Endothelial cell of umbilical vein (primary cell): ENCODE measurements around the gene HIC1. TPM values are rescaled to one million over a fixed set of nuclear protein-coding genes. Genes with fewer than 3 reads are reported as not detected.

Experiments
- BruUV-seq: library from RNA; stranded (reverse); fragments of 400-500 nt; replicated peaks from 2 replicates; lab custom pipeline; 2021; lab: Mats Ljungman, UMichigan
- CTCF ChIA-PET: fragments of 300-600, 350-600 bp; sonication (Branson Sonifier 250); formaldehyde crosslinking; loops from one replicate; lab custom pipeline; 2021; ENCODE audit warnings: antibody characterized with exemption, inconsistent platforms; lab: Charles Lee
- POLR2A ChIA-PET: fragments of 300-600, 350-600 bp; sonication (Branson Sonifier 250); formaldehyde crosslinking; loops from one replicate; lab custom pipeline; 2021; ENCODE audit warnings: antibody characterized with exemption, inconsistent platforms; lab: Charles Lee
- DNase-seq: peaks from one replicate; pipeline ENCODE4 v3.0.0-alpha.2; 2011; ENCODE audit warnings: low read depth, low spot score
- FAIRE-seq: peaks from 2 replicates; lab custom pipeline; 2011; peaks lifted over from hg19 to GRCh38; lab: Jason Lieb, UNC
- H2AFZ ChIP-seq: 2 replicates; pipeline ENCODE4 v1.6.0; 2012; ENCODE audit warnings: low read depth, low read length, control low read depth, inconsistent platforms
- H3K27ac ChIP-seq: 2 replicates; pipeline ENCODE4 v1.5.1; 2011; ENCODE audit warnings: low read depth, mild to moderate bottlenecking, control low read depth, low read length, moderate library complexity; ENCODE audit not compliant: insufficient read depth
- H3K27me3 ChIP-seq, 2 experiments: 2 replicates each; pipeline versions ENCODE4 v1.6.0 to v1.6.1; 2011; ENCODE audit warnings: low read length in 2 of 2, mixed read lengths in 1 of 2; ENCODE audit not compliant: control insufficient read depth in 2 of 2, insufficient read depth in 2 of 2
- H3K36me3 ChIP-seq, 2 experiments: 2 replicates in 1 of 2; 3 replicates in 1 of 2; pipeline ENCODE4 v1.5.1; 2011; ENCODE audit warnings: low read length in 2 of 2, mild to moderate bottlenecking in 1 of 2, moderate library complexity in 1 of 2; ENCODE audit not compliant: control insufficient read depth in 2 of 2, insufficient read depth in 2 of 2; ENCODE audit errors: extremely low read depth in 1 of 2
- H3K4me1 ChIP-seq: 3 replicates; pipeline ENCODE4 v1.5.1; 2011; ENCODE audit warnings: mild to moderate bottlenecking, low read length; ENCODE audit not compliant: control insufficient read depth, insufficient read depth; ENCODE audit errors: extremely low read depth
- H3K4me2 ChIP-seq: 2 replicates; pipeline ENCODE4 v1.6.1; 2011; ENCODE audit warnings: low read length, control low read depth, mixed read lengths; ENCODE audit not compliant: insufficient read depth
- H3K4me3 ChIP-seq, 3 experiments: fragments of 200-600 bp in 1 of 3; sonication (generic), shearing (Covaris generic) in 1 of 3; replicated peaks in 1 of 3; 2 replicates each; pipeline ENCODE4 v1.5.1; 2011 to 2016; ENCODE audit warnings: control low read depth in 3 of 3, low read length in 3 of 3, mild to moderate bottlenecking in 2 of 3, inconsistent platforms in 1 of 3, low read depth in 1 of 3, moderate library complexity in 1 of 3; ENCODE audit not compliant: insufficient read depth in 1 of 3
- H3K79me2 ChIP-seq: 2 replicates; pipeline ENCODE4 v1.6.0; 2012; ENCODE audit warnings: low read length, inconsistent platforms; ENCODE audit not compliant: control insufficient read depth, insufficient read depth
- H3K9ac ChIP-seq: replicated peaks from 2 replicates; pipeline ENCODE3; 2011; ENCODE audit warnings: low read length, control low read depth; ENCODE audit not compliant: insufficient read depth; ENCODE audit errors: extremely low read depth
- H3K9me1 ChIP-seq: replicated peaks from 3 replicates; pipeline ENCODE4 v1.6.0; 2011; ENCODE audit warnings: mild to moderate bottlenecking, low read length; ENCODE audit not compliant: control insufficient read depth, insufficient read depth; ENCODE audit errors: extremely low read depth
- H3K9me3 ChIP-seq: replicated peaks from 2 replicates; pipeline ENCODE4 v1.5.1; 2012; ENCODE audit warnings: low read length, inconsistent platforms; ENCODE audit not compliant: control insufficient read depth, insufficient read depth
- H4K20me1 ChIP-seq: replicated peaks from 2 replicates; pipeline ENCODE3; 2011; ENCODE audit warnings: mild to moderate bottlenecking, low read length; ENCODE audit not compliant: control insufficient read depth, insufficient read depth; ENCODE audit errors: extremely low read depth
- EZH2 ChIP-seq: IDR thresholded peaks from 2 replicates; pipeline ENCODE4 v1.6.1; 2012; ENCODE audit warnings: borderline replicate concordance, low read depth, mild to moderate bottlenecking, moderate library complexity, low read length, inconsistent platforms; ENCODE audit not compliant: severe bottlenecking
- FOS ChIP-seq: IDR thresholded peaks from 2 replicates; pipeline ENCODE4 v1.6.1; 2011; ENCODE audit warnings: mild to moderate bottlenecking, low read length, moderate library complexity, borderline replicate concordance; ENCODE audit not compliant: insufficient read depth
- GATA2 ChIP-seq: IDR thresholded peaks from 2 replicates; pipeline ENCODE4 v1.7.0; 2011; ENCODE audit warnings: low read depth, mild to moderate bottlenecking, moderate library complexity, mixed read lengths, low read length; ENCODE audit not compliant: insufficient read length, insufficient read depth
- JUN ChIP-seq: IDR thresholded peaks from 2 replicates; pipeline ENCODE4 v1.6.1; 2011; ENCODE audit warnings: borderline replicate concordance, low read depth; ENCODE audit not compliant: insufficient read length, insufficient read depth
- MYC ChIP-seq: IDR thresholded peaks from one replicate; pipeline ENCODE4 v1.6.1; 2011; ENCODE audit warnings: mild to moderate bottlenecking, low read depth, low read length
- POLR2A ChIP-seq: IDR thresholded peaks from 2 replicates; pipeline ENCODE4 v1.6.1; 2012; ENCODE audit warnings: low read depth, mild to moderate bottlenecking, control low read depth, low read length
- dilution Hi-C: fragments of 300-500 bp; cut with MboI; formaldehyde crosslinking; loops from one replicate; pipeline ENCODE4 v1.15.0; 2019; ENCODE audit warnings: low sequenced_read_pairs; ENCODE audit not compliant: extremely low pct_ligation_motif_present
- intact Hi-C: fragments of 100-400 bp; cut with micrococcal nuclease; formaldehyde crosslinking; loops from one replicate; pipeline ENCODE4 v1.10.0; 2022
- polyA plus RNA-seq, 4 experiments: library from polyadenylated mRNA; depleted of rRNA in 3 of 4; stranded (reverse) in 3 of 4; unstranded in 1 of 4; fragments of >200 nt; gene quantifications; 2 replicates each; pipeline versions ENCODE4 v1.2.1 to v1.2.3, GENCODE V29; 2011 to 2012; ENCODE audit warnings: missing spikeins in 1 of 4
- total RNA-seq: library from RNA; stranded (reverse); gene quantifications from 2 replicates; pipeline ENCODE4 v1.2.3, GENCODE V29; 2021
- TF ChIP-seq, protein P1 (sequence below), 2 donors: IDR thresholded peaks; 1 replicate in 1 of 2; 2 replicates in 1 of 2; pipeline ENCODE4 v1.5.1; 2011; ENCODE audit warnings: low read length in 2 of 2, mild to moderate bottlenecking in 2 of 2, moderate library complexity in 2 of 2, control low read depth in 1 of 2, inconsistent platforms in 1 of 2, low read depth in 1 of 2; ENCODE audit not compliant: insufficient read depth in 1 of 2; ENCODE audit errors: extremely low read depth in 1 of 2
- TF ChIP-seq, protein P2 (sequence below): IDR thresholded peaks from 2 replicates; pipeline ENCODE4 v1.6.1; 2011; ENCODE audit not compliant: insufficient read depth, insufficient read length

HIC1 gene
- total and polyA plus RNA-seq, 2 donors (not counting 3 experiments of a cell fraction or from before 2014, with no cell fraction given) = 18.2 to 35.5 TPM

DNA sequence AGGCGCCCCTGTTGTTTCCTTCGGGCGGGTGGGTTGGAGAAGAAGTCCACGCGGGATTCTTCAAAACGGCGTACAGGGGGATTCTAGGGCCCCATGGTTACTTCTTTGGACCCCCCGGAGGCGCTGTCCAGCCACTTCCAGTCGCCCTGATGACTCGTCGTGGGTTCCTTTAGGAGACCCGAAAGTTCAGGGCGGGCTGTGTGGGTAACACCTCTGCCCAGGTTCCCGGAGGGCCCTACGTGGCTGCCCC is 716 bp upstream of the HIC1 start:
- Histone ChIP-seq H3K27ac (no peak overlapping the region), H3K9me1 (no peaks in the 10 kb centered on the region), H4K20me1 (no peaks in the 10 kb centered on the region), H2AFZ (peak overlapping the region; percentile 27), H3K9me3 (no peaks in the 10 kb centered on the region), H3K4me2 (peak overlapping the region; percentile 76), H3K4me3 (peak overlapping the region; percentile 33 to 55 (median 50)), H3K79me2 (peaks cover 24% of the 10 kb centered on the region), H3K27me3 (peaks cover 2 to 11% of the 10 kb centered on the region in 2 experiments), H3K4me1 (peaks cover 23% of the 10 kb centered on the region), H3K9ac (no peak overlapping the region), H3K36me3 (peaks cover 0 to 3% of the 10 kb centered on the region in 2 experiments)
- ChIA-PET CTCF (interaction anchor here (0.6 to 17.2 kb wide), 45 partner anchors 8 to 362 kb away, joined by 3 to 455 read pairs (median 7); partner anchors contain the start of gene TSR1), POLR2A (interaction anchor here (1.5 kb wide), 1 partner anchor 191 kb away, joined by 4 read pairs; no protein-coding TSS in a partner anchor)
- TF ChIP-seq GATA2 = no peak
- TF ChIP-seq JUN = no peak
- no peak for TF ChIP-seq EZH2
- TF ChIP-seq, protein P1, sequence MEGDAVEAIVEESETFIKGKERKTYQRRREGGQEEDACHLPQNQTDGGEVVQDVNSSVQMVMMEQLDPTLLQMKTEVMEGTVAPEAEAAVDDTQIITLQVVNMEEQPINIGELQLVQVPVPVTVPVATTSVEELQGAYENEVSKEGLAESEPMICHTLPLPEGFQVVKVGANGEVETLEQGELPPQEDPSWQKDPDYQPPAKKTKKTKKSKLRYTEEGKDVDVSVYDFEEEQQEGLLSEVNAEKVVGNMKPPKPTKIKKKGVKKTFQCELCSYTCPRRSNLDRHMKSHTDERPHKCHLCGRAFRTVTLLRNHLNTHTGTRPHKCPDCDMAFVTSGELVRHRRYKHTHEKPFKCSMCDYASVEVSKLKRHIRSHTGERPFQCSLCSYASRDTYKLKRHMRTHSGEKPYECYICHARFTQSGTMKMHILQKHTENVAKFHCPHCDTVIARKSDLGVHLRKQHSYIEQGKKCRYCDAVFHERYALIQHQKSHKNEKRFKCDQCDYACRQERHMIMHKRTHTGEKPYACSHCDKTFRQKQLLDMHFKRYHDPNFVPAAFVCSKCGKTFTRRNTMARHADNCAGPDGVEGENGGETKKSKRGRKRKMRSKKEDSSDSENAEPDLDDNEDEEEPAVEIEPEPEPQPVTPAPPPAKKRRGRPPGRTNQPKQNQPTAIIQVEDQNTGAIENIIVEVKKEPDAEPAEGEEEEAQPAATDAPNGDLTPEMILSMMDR (IDR thresholded peaks at IDR 0.05; ENCODE audit: extremely low read depth in 1 of 2, insufficient read depth in 1 of 2, low read depth in 1 of 2, low read length in 2 of 2) = no peak
- TF ChIP-seq MYC = no peak
- TF ChIP-seq, protein P2, sequence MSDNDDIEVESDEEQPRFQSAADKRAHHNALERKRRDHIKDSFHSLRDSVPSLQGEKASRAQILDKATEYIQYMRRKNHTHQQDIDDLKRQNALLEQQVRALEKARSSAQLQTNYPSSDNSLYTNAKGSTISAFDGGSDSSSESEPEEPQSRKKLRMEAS = no peak
- no peak for TF ChIP-seq FOS
- TF ChIP-seq POLR2A = no peak
- dilution Hi-C loops = no loop called here
- no TSS peak for BruUV-seq
- DNase-seq (no peak), FAIRE-seq (no peak)
- intact Hi-C loops = loop anchor here (1.0 to 5.0 kb wide), 5 partner anchors 190 to 363 kb away; partner anchors contain the start of genes SGSM2 and TSR1
